Skin epidermis (tissue), 12 donors: ENCODE data around the gene DHRS4L2.
"Not testable (repeated sequence)": the region's sequence is repeated elsewhere in the genome, so short reads cannot be mapped to it uniquely, and the experiment has no call there.

Experiments used
- H3K27ac ChIP-seq, 21 experiments: fragments of 200-600 bp; sonication (generic) in 11 of 21; one replicate each; pipeline ENCODE4 v1.5.0; 2020; ENCODE audit warnings: mild to moderate bottlenecking in 3 of 21, inconsistent platforms in 2 of 21, moderate library complexity in 2 of 21
- H3K4me3 ChIP-seq, 7 experiments: fragments of 200-600 bp; sonication (generic) in 2 of 7; one replicate each; pipeline ENCODE4 v1.5.0; 2020; ENCODE audit warnings: inconsistent platforms in 2 of 7, mild to moderate bottlenecking in 2 of 7, moderate library complexity in 1 of 7

The DHRS4L2 gene

DNA sequence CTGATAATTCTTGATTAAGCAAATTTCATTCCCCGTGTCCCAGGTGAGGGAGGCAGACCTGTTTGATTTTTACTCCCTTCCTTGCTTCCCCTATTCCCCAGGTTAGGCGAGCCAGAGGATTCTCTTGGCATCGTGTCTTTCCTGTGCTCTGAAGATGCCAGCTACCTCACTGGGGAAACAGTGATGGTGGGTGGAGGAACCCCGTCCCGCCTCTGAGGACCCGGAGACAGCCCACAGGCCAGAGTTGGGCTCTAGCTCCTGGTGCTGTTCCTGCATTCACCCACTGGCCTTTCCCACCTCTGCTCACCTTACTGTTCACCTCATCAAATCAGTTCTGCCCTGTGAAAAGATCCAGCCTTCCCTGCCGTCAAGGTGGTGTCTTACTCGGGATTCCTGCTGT is 62.0 kb downstream of the DHRS4L2 start:
- H3K4me3 ChIP-seq = not testable (repeated sequence)
- H3K27ac ChIP-seq = peak overlapping the region in 4 of 21 experiments; percentile 82 to 87 (median 84)

DNA sequence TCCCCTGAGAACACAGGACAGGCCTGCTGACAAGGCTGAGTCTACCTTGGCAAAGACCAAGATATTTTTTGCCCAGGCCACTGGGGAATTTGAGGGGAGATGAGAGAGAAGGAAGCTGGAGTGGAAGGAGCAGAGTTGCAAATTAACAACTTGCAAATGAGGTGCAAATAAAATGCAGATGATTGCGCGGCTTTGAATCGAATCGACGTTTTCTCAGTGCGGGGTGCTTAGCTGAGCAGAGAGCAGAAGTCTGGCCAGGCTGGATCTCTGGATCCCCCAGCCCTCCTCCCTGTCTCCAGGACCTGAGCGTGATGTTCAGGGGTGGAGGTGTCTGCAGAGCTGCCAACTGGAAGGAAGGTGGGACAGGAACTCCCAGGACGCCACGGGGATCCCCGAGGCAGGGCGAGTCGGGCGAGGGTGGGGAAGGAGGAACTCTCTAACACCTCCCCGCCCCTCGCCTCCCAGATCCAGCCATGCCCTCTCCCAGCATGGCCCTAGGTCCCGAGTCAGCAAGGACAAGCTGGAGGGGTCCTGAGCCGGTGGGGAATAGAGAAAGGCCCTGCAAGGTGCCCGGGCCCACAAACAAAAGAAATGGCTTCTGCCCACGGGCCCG is 62.6 kb downstream of the DHRS4L2 start:
- H3K27ac ChIP-seq = peak overlapping the region in 20 of 21 experiments; percentile 22 to 88 (median 82)
- peak overlapping the region; percentile 35 to 74 (median 65) for H3K4me3 ChIP-seq

GRCh38 chr14:24051789-24052655 is 63.3 kb downstream of the DHRS4L2 start, which contains the start of gene CARMIL3:
Gene CARMIL3 (plus strand): TSS chr14:24052009. CDS start chr14:24052154, 145 bp downstream.
- Histone ChIP-seq H3K4me3 (peak within 1 kb of the TSS; percentile 35 to 74 (median 65)), H3K27ac (peak within 1 kb of the TSS in 20 of 21 experiments; percentile 22 to 88 (median 82))

- Histone ChIP-seq H3K4me3 (peak overlapping the region; percentile 35 to 74 (median 65)), H3K27ac (peak overlapping the region in 2 of 21 experiments; percentile 72 to 87)
Observed at GRCh38 chr14:24052656-24053547, 64.2 kb downstream of the DHRS4L2 start.

DNA sequence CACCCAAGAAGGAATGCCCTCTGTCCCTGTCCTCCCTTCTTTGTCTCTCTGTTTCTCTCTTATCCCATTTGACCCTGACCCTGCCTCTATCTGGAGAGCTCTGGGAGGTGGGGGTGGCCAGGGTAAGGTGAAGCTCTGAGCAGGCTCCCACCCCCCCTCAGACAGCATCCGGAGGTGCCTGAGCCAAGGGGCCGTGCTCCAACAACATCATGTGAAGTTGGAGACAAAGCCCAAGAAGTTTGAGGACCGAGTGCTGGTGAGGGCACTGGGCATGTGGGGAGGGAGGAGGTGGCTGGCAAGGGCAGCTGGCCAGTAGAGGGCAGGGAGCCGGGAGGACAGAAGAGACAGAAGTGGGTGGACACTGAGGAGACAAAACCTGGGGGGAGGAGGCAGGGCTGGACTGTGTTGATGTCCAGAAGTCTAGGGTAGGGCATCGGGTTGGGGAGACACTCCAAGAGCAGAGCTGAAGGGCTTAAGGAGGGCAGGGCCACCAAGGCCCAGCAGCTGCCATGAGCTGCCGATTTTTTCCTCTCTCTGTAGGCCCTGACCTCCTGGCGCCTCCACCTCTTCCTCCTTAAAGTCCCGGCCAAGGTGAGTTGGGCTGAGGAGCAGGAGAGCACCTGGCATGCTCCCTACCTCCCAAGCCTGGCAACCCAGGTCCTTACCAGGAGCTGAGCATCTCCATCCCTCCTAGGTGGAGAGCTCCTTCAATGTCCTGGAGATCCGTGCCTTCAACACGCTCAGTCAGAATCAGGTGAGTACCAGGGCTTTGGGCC is 65.0 kb downstream of the DHRS4L2 start:
- no peak overlapping the region for H3K4me3 ChIP-seq
- no peak overlapping the region for H3K27ac ChIP-seq

DNA sequence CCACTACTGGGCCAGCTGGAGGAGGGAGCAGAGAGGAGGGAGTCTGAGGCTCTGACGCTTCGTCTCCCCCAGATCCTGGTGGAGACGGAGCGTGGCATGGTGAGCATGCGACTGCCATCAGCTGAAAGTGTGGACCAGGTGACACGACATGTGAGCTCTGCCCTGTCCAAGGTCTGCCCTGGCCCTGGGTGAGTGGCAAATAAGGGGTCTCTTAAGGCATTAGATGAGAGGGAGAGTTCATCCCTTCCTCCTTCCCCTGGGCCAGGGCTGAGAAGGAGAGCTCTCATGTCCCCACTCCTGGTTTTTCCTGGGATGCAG is 65.6 kb downstream of the DHRS4L2 start:
- no peak overlapping the region for H3K4me3 ChIP-seq
- H3K27ac ChIP-seq = no peak overlapping the region

- no peak overlapping the region for H3K27ac ChIP-seq
- H3K4me3 ChIP-seq = no peak overlapping the region
Observed at GRCh38 chr14:24054646-24055045, 65.9 kb downstream of the DHRS4L2 start.
